Loucy (cell line): ENCODE results near the gene WFDC12.
"Not testable (repeated sequence)": the region's sequence is repeated elsewhere in the genome, so short reads cannot be mapped to it uniquely, and the experiment has no call there.

Experiments used
- H2AFZ ChIP-seq: fragments of 200-600 bp; sonication (generic); 2 replicates; pipeline ENCODE4 v1.6.0; 2016; ENCODE audit warnings: antibody characterized with exemption, mild to moderate bottlenecking, low read length, moderate library complexity
- H3F3A ChIP-seq: fragments of 200-600 bp; 2 replicates; pipeline ENCODE4 v1.6.0; 2016; ENCODE audit warnings: antibody characterized with exemption, low read depth, mild to moderate bottlenecking
- H3K27me3 ChIP-seq: fragments of 200-600 bp; sonication (generic); 2 replicates; pipeline ENCODE4 v1.6.1; 2014; ENCODE audit warnings: low read length, mild to moderate bottlenecking; ENCODE audit not compliant: insufficient read depth, poor library complexity, severe bottlenecking
- H3K36me3 ChIP-seq: fragments of 200-600 bp; sonication (generic); 2 replicates; pipeline ENCODE4 v1.6.1; 2016; ENCODE audit warnings: low read length; ENCODE audit not compliant: insufficient read depth
- H3K4me1 ChIP-seq: fragments of 200-600 bp; sonication (generic); 2 replicates; pipeline ENCODE4 v1.5.1; 2014; ENCODE audit warnings: low read length, mild to moderate bottlenecking; ENCODE audit not compliant: insufficient read depth, poor library complexity, severe bottlenecking
- H3K4me2 ChIP-seq: fragments of 200-600 bp; sonication (generic); 2 replicates; pipeline ENCODE4 v1.6.0; 2014; ENCODE audit warnings: antibody characterized with exemption, low read length, low read depth, mild to moderate bottlenecking; ENCODE audit not compliant: poor library complexity, severe bottlenecking
- H3K4me3 ChIP-seq: fragments of 200-600 bp; sonication (generic); 2 replicates; pipeline ENCODE4 v1.5.1; 2014; ENCODE audit warnings: low read length, mild to moderate bottlenecking, mixed read lengths; ENCODE audit not compliant: poor library complexity, severe bottlenecking
- H3K79me2 ChIP-seq: fragments of 200-600 bp; sonication (generic); 2 replicates; pipeline ENCODE4 v1.6.1; 2014; ENCODE audit warnings: low read length; ENCODE audit not compliant: insufficient read depth
- H3K9ac ChIP-seq: fragments of 200-600 bp; sonication (generic); 2 replicates; pipeline ENCODE4 v1.6.0; 2014; ENCODE audit warnings: mild to moderate bottlenecking, low read depth, low read length, moderate library complexity; ENCODE audit not compliant: poor library complexity, severe bottlenecking
- H3K9me2 ChIP-seq: fragments of 200-600 bp; sonication (generic); replicated peaks from 2 replicates; pipeline ENCODE4 v1.6.1; 2016; ENCODE audit warnings: low read depth, low read length, mixed read lengths
- H3K9me3 ChIP-seq: fragments of 200-600 bp; sonication (generic); 2 replicates; pipeline ENCODE4 v1.6.1; 2014; ENCODE audit warnings: mild to moderate bottlenecking, antibody characterized with exemption, low read length, low read depth; ENCODE audit not compliant: insufficient read depth
- H4K20me1 ChIP-seq: fragments of 200-600 bp; sonication (generic); 2 replicates; pipeline ENCODE4 v1.6.0; 2014; ENCODE audit warnings: antibody characterized with exemption, low read length, mild to moderate bottlenecking; ENCODE audit not compliant: insufficient read depth, poor library complexity, severe bottlenecking
- EZH2phosphoT487 ChIP-seq: fragments of 200-600 bp; IDR thresholded peaks from 2 replicates; pipeline ENCODE4 v1.6.1; 2018; ENCODE audit warnings: antibody characterized with exemption, mild to moderate bottlenecking, moderate library complexity, borderline replicate concordance
- TF ChIP-seq, protein P1 (sequence below): fragments of 200-600 bp; sonication (generic); conservative IDR thresholded peaks from 2 replicates; pipeline ENCODE4 v1.5.1; 2014; ENCODE audit warnings: mild to moderate bottlenecking, antibody characterized with exemption, low read length

Gene WFDC12

DNA sequence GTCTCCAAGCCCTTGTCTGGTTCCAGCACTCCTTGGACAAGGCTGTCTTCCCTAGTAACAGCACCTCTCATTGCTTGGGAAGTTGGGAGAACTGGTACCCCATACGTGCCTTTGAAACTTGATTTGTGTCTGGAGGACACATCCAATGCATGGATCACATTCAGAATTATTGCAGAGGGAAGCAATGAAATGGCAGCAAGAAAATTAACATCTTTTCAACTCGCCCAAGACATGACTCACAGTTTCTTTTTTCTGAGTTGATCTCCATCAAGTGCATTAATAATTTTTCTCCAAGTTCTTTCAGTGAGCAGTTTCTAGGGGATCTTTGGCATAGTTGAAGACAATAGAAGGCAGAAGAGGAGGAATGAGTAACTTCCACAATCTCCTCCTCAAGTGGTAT, 28.1 kb upstream of the WFDC12 start:
- Histone ChIP-seq H3K79me2 (no peaks in the 10 kb centered on the region), H3K9me3 (no peaks in the 10 kb centered on the region), H3K4me1 (no peaks in the 10 kb centered on the region), H3K4me2 (no peak overlapping the region), H3K4me3 (no peak overlapping the region), H2AFZ (no peak overlapping the region), H3K36me3 (no peaks in the 10 kb centered on the region), H3K9me2 (no peaks in the 10 kb centered on the region), H3K27me3 (peaks cover 4% of the 10 kb centered on the region), H3F3A (no peaks in the 10 kb centered on the region), H4K20me1 (no peaks in the 10 kb centered on the region), H3K9ac (no peak overlapping the region)
- TF ChIP-seq, protein P1, sequence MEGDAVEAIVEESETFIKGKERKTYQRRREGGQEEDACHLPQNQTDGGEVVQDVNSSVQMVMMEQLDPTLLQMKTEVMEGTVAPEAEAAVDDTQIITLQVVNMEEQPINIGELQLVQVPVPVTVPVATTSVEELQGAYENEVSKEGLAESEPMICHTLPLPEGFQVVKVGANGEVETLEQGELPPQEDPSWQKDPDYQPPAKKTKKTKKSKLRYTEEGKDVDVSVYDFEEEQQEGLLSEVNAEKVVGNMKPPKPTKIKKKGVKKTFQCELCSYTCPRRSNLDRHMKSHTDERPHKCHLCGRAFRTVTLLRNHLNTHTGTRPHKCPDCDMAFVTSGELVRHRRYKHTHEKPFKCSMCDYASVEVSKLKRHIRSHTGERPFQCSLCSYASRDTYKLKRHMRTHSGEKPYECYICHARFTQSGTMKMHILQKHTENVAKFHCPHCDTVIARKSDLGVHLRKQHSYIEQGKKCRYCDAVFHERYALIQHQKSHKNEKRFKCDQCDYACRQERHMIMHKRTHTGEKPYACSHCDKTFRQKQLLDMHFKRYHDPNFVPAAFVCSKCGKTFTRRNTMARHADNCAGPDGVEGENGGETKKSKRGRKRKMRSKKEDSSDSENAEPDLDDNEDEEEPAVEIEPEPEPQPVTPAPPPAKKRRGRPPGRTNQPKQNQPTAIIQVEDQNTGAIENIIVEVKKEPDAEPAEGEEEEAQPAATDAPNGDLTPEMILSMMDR, result no peak
- TF ChIP-seq EZH2phosphoT487, result no peak

DNA sequence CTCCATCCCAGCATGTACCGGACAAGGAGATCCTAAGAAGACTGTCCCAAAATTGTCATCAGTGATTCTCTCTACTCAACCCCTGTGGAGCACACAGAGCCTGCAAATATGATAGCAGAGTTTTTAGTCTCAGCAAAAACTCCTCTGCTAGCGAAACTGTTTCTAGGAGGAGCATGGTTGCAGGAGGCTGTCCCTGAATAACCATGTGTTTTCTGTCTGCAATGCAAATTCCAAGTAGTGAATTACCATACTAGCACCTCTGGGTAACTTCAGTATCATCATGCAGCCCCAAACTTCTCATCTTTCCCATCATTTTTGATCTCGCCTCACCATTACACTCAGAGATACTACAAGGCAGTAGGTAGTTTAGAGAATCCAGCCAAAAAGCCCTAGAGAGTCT, 24.8 kb upstream of the WFDC12 start:
- Histone ChIP-seq H3K4me1 (no peaks in the 10 kb centered on the region), H3K4me3 (no peak overlapping the region), H3K9me3 (no peaks in the 10 kb centered on the region), H2AFZ (no peak overlapping the region), H3K4me2 (no peak overlapping the region), H3K9me2 (no peaks in the 10 kb centered on the region), H3K9ac (no peak overlapping the region), H3K36me3 (no peaks in the 10 kb centered on the region), H3K27me3 (peaks cover 38% of the 10 kb centered on the region), H4K20me1 (no peaks in the 10 kb centered on the region), H3K79me2 (no peaks in the 10 kb centered on the region), H3F3A (no peaks in the 10 kb centered on the region)
- TF ChIP-seq, protein P1, result no peak
- TF ChIP-seq EZH2phosphoT487, result no peak

DNA sequence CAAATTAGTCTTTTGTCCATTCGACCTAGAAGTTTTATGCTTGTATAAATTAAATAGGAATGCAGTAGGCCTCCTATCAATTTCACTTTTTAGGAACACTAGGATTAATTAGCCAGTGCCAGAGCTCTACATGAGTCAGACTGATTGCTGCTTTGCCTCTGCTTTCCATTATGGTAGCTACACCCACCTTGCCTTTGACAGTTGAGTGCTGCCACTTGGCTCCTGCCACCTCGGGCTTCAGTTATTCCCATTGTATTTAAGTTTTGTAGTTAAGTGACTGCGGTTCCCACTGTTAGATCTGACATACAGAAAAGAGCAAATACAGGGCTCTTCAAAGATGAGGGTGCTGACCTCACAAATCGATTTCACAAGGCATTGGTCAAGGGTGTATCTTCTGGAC, 16.6 kb upstream of the WFDC12 start:
- Histone ChIP-seq H3K4me2 (no peak overlapping the region), H4K20me1 (no peaks in the 10 kb centered on the region), H3K27me3 (peaks cover 25% of the 10 kb centered on the region), H3K4me3 (no peak overlapping the region), H3K36me3 (no peaks in the 10 kb centered on the region), H3K9ac (no peak overlapping the region), H3K9me2 (no peaks in the 10 kb centered on the region), H3F3A (no peaks in the 10 kb centered on the region), H3K4me1 (no peaks in the 10 kb centered on the region), H3K9me3 (no peaks in the 10 kb centered on the region), H2AFZ (no peak overlapping the region), H3K79me2 (no peaks in the 10 kb centered on the region)
- no peak for TF ChIP-seq EZH2phosphoT487
- TF ChIP-seq, protein P1, result no peak

DNA sequence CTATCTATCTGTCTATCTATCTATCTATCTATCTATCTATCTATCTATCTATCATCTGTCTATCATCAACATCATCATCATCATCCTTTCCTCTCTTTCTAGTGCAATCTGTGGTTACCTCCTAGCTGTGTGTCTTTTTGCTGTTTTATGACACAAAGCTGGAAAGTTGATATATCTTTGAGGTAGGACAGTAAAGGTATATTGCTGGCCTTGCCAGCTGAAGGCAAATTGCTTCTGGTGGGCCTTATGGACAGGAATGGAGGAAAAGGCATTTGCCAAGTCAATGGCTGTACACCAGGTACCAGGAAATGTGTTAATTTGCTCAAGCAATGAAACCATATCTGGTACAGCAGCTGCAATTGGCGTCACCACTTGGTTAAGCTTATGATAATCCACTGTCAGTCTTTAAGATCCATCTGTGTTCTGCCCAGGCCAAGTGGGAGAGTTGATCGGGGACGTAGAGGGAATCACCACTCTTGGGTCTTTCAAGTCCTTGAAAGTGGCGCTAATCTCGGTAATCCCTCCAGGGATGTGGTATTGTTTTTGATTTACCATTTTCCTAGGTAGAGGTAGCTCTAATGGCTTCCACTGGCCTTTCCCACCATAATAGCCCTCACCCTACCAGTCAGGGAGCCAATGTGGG, 15.6 kb upstream of the WFDC12 start:
- not testable (repeated sequence) for H3K79me2 ChIP-seq, H3F3A ChIP-seq, H2AFZ ChIP-seq, H3K36me3 ChIP-seq, H3K9ac ChIP-seq, H3K4me1 ChIP-seq, H3K9me3 ChIP-seq, H3K4me2 ChIP-seq, H3K4me3 ChIP-seq, H4K20me1 ChIP-seq, H3K9me2 ChIP-seq
- H3K27me3 ChIP-seq, result peaks cover 16% of the 10 kb centered on the region
